Neuronal stem cell (in vitro differentiated cells): ENCODE results near the gene MSANTD3.

Experiments
- DNase-seq: peaks from one replicate; pipeline ENCODE4 v3.0.0-alpha.2; 2013; ENCODE audit warnings: low spot score
- H2AFZ ChIP-seq: one replicate; pipeline ENCODE4 v1.6.1; 2013; ENCODE audit warnings: mild to moderate bottlenecking, low read length, inconsistent platforms
- H2AK5ac ChIP-seq: 2 replicates; pipeline ENCODE4 v1.6.1; 2013; ENCODE audit warnings: low read depth, mild to moderate bottlenecking, inconsistent platforms, low read length, moderate library complexity, mixed read lengths
- H2BK120ac ChIP-seq: 2 replicates; pipeline ENCODE4 v1.6.1; 2013; ENCODE audit warnings: low read depth, mild to moderate bottlenecking, inconsistent platforms, low read length, moderate library complexity, mixed read lengths
- H2BK12ac ChIP-seq: one replicate; pipeline ENCODE4 v1.6.1; 2013; ENCODE audit warnings: low read length, inconsistent platforms
- H2BK15ac ChIP-seq: 2 replicates; pipeline ENCODE4 v1.6.1; 2013; ENCODE audit warnings: mild to moderate bottlenecking, low read length, inconsistent platforms, mixed read lengths
- H2BK5ac ChIP-seq: one replicate; pipeline ENCODE4 v1.6.1; 2013; ENCODE audit warnings: inconsistent platforms, mild to moderate bottlenecking, low read length, moderate library complexity
- H3K14ac ChIP-seq: one replicate; pipeline ENCODE4 v1.6.1; 2013; ENCODE audit warnings: low read length, inconsistent platforms
- H3K18ac ChIP-seq: 2 replicates; pipeline ENCODE4 v1.6.1; 2013; ENCODE audit warnings: low read length, inconsistent platforms
- H3K23ac ChIP-seq: 2 replicates; pipeline ENCODE4 v1.6.1; 2013; ENCODE audit warnings: low read depth, mild to moderate bottlenecking, mixed read lengths, low read length, inconsistent platforms; ENCODE audit not compliant: poor library complexity
- H3K27ac ChIP-seq: replicated peaks from 3 replicates; pipeline ENCODE4 v1.5.1; 2013; ENCODE audit warnings: low read length, inconsistent platforms
- H3K27me3 ChIP-seq, 3 experiments: 2 replicates each; pipeline ENCODE4 v1.6.1; 2013; ENCODE audit warnings: low read length in 3 of 3, mild to moderate bottlenecking in 2 of 3, inconsistent platforms in 1 of 3, low read depth in 1 of 3, mixed read lengths in 1 of 3, moderate library complexity in 1 of 3; ENCODE audit not compliant: control insufficient read depth in 3 of 3, insufficient read depth in 3 of 3
- H3K36me3 ChIP-seq, 2 donors: replicated peaks in 1 of 2; 2 replicates each; pipeline ENCODE4 v1.6.1; 2013; ENCODE audit warnings: low read length in 2 of 2; ENCODE audit not compliant: control insufficient read depth in 2 of 2, insufficient read depth in 2 of 2
- H3K4ac ChIP-seq: 2 replicates; pipeline ENCODE4 v1.6.1; 2013; ENCODE audit warnings: inconsistent platforms, mild to moderate bottlenecking, low read length, moderate library complexity
- H3K4me1 ChIP-seq, 2 donors: 1 replicate in 1 of 2; 2 replicates in 1 of 2; pipeline ENCODE4 v1.6.1; 2013; ENCODE audit warnings: low read length in 2 of 2, low read depth in 1 of 2; ENCODE audit not compliant: control insufficient read depth in 2 of 2, insufficient read depth in 1 of 2
- H3K4me2 ChIP-seq: one replicate; pipeline ENCODE4 v1.6.1; 2013; ENCODE audit warnings: mild to moderate bottlenecking, low read length, inconsistent platforms; ENCODE audit not compliant: insufficient read depth, poor library complexity, severe bottlenecking
- H3K4me3 ChIP-seq, 2 donors: 2 replicates each; pipeline ENCODE4 v1.5.1; 2013; ENCODE audit warnings: low read length in 2 of 2, mild to moderate bottlenecking in 2 of 2, inconsistent platforms in 1 of 2, moderate library complexity in 1 of 2
- H3K79me1 ChIP-seq: one replicate; pipeline ENCODE4 v1.6.1; 2013; ENCODE audit warnings: low read depth, mild to moderate bottlenecking, inconsistent platforms, low read length, moderate library complexity
- H3K9ac ChIP-seq: one replicate; pipeline ENCODE4 v1.6.1; 2013; ENCODE audit warnings: mild to moderate bottlenecking, low read depth, low read length, inconsistent platforms; ENCODE audit not compliant: poor library complexity
- H3K9me3 ChIP-seq, 2 donors: replicated peaks in 1 of 2; 2 replicates each; pipeline versions ENCODE3 to v1.6.1; 2013; ENCODE audit warnings: low read length in 2 of 2, mild to moderate bottlenecking in 2 of 2, inconsistent platforms in 1 of 2, low read depth in 1 of 2, mixed read lengths in 1 of 2, moderate library complexity in 1 of 2; ENCODE audit not compliant: control insufficient read depth in 2 of 2, insufficient read depth in 1 of 2
- H4K8ac ChIP-seq: one replicate; pipeline ENCODE4 v1.6.1; 2013; ENCODE audit warnings: low read depth, mild to moderate bottlenecking, inconsistent platforms, low read length, moderate library complexity
- H4K91ac ChIP-seq: one replicate; pipeline ENCODE4 v1.6.1; 2013; ENCODE audit warnings: low read length, low read depth, mild to moderate bottlenecking, inconsistent platforms; ENCODE audit not compliant: poor library complexity
- WGBS, 2 donors: extraction: QIAGEN DNeasy Blood & Tissue Kit; methylation state at CpG; one replicate each; pipeline ENCODE4 v1.1.7; 2013; ENCODE audit warnings: missing lambda C conversion rate in 2 of 2, mixed read lengths in 1 of 2; ENCODE audit not compliant: insufficient read length in 2 of 2, insufficient replicate concordance in 1 of 2; ENCODE audit errors: extremely low coverage in 2 of 2; 5-methylcytosine and 5-hydroxymethylcytosine counted together

Gene MSANTD3

DNA sequence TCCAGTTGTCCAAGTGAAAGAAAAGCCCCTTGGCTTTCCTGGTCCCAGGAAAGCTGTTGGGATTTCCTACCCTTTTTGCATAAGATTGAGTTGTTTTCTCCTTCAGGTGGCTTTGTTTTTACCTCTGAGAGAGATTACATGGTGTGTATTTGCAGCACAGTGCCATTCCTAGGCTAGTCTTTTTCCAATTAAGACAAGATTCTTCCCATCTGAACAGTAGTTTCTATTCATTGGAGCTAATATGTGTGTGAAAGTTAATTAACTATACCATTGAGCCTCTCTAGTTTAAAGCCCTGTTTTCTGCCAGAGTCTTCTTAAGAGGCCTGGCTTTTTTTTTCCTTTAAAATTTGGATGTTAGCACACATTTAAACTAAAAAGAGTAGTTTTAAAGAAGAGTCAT is 20.1 kb downstream of the MSANTD3 start:
- H3K27me3 ChIP-seq = peaks cover 0 to 3% (median 0%) of the 10 kb centered on the region in 3 experiments
- H2BK120ac ChIP-seq = no peak overlapping the region
- no peak overlapping the region for H3K4me3 ChIP-seq
- H4K8ac ChIP-seq = no peak overlapping the region
- no peak overlapping the region for H3K14ac ChIP-seq
- H3K4me1 ChIP-seq = peaks cover 0 to 4% of the 10 kb centered on the region in 2 donors
- H2AFZ ChIP-seq = no peak overlapping the region
- H3K9ac ChIP-seq = no peak overlapping the region
- no peak overlapping the region for H3K27ac ChIP-seq
- H2BK12ac ChIP-seq = no peak overlapping the region
- peaks cover 2% of the 10 kb centered on the region for H3K79me1 ChIP-seq
- DNase-seq = no peak
- H4K91ac ChIP-seq = no peak overlapping the region
- no peak overlapping the region for H3K18ac ChIP-seq
- no peak overlapping the region for H2BK5ac ChIP-seq
- peaks cover 23 to 96% of the 10 kb centered on the region in 2 donors for H3K36me3 ChIP-seq
- H3K23ac ChIP-seq = no peak overlapping the region
- no peak overlapping the region for H3K4ac ChIP-seq
- H2BK15ac ChIP-seq = no peak overlapping the region
- no peak overlapping the region for H2AK5ac ChIP-seq
- no peak overlapping the region for H3K4me2 ChIP-seq
- peaks cover 0 to 5% of the 10 kb centered on the region in 2 donors for H3K9me3 ChIP-seq

DNA sequence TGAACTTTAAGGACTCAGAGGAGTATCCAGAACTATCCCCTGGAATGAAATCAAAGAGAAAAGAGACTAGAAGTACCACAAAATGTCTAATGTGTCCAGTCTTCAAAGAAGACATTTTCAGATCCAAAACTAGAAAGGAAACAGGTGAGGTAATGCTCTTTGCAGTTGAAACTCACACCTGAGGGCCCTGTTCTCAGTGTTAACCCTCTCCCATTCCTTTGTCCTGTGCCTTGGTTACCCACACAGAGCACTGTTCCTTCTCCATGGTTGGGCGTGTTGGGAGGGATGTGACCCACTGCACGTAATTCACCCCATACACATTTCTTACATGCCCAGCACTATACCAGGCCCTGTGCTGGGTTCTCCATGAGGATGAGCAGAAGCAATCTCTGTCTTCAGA is 21.3 kb downstream of the MSANTD3 start:
- H4K8ac ChIP-seq = no peak overlapping the region
- H3K27me3 ChIP-seq = peaks cover 0 to 3% (median 0%) of the 10 kb centered on the region in 3 experiments
- no peak overlapping the region for H3K18ac ChIP-seq
- no peak overlapping the region for H2BK5ac ChIP-seq
- no peak overlapping the region for H2BK120ac ChIP-seq
- DNase-seq = no peak
- H3K4me3 ChIP-seq = no peak overlapping the region
- no peak overlapping the region for H2AFZ ChIP-seq
- H3K4ac ChIP-seq = no peak overlapping the region
- no peak overlapping the region for H2BK12ac ChIP-seq
- WGBS, 2 donors = no CpG with 5 or more reads among the region's 2 CpGs
- peaks cover 26 to 96% of the 10 kb centered on the region in 2 donors for H3K36me3 ChIP-seq
- no peak overlapping the region for H3K23ac ChIP-seq
- H3K9ac ChIP-seq = no peak overlapping the region
- H3K9me3 ChIP-seq = peaks cover 0 to 17% of the 10 kb centered on the region in 2 donors
- peaks cover 0 to 4% of the 10 kb centered on the region in 2 donors for H3K4me1 ChIP-seq
- peaks cover 2% of the 10 kb centered on the region for H3K79me1 ChIP-seq
- no peak overlapping the region for H2AK5ac ChIP-seq
- H3K14ac ChIP-seq = no peak overlapping the region
- no peak overlapping the region for H4K91ac ChIP-seq
- no peak overlapping the region for H2BK15ac ChIP-seq
- H3K4me2 ChIP-seq = no peak overlapping the region
- no peak overlapping the region for H3K27ac ChIP-seq

DNA sequence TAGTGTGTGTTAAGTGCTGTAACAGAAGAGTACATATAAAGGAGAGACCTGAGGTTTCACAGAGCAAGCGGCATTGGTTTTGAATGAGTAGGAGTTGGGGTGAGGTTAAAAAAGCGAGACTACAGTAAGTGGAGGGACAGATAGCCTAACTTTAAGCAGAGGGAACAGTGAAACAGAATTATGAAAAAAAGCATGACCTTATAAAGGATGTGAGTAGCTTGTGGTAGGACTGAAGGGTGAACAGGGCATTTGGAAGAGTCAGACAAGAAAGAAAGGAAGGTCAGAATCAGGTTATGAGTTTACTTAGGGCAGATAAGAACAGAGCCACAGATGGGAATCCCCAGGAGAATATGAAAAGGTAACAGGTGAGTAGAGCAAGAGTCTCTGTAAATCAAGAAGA is 22.5 kb downstream of the MSANTD3 start:
- H4K91ac ChIP-seq = no peak overlapping the region
- H2BK15ac ChIP-seq = no peak overlapping the region
- DNase-seq = no peak
- H2AFZ ChIP-seq = no peak overlapping the region
- H3K18ac ChIP-seq = no peak overlapping the region
- no peak overlapping the region for H3K23ac ChIP-seq
- peaks cover 0 to under 1% (median 0%) of the 10 kb centered on the region in 3 experiments for H3K27me3 ChIP-seq
- H3K27ac ChIP-seq = no peak overlapping the region
- no peak overlapping the region for H4K8ac ChIP-seq
- no peak overlapping the region for H2BK5ac ChIP-seq
- no peak overlapping the region for H3K4me3 ChIP-seq
- H3K36me3 ChIP-seq = peaks cover 25 to 96% of the 10 kb centered on the region in 2 donors
- H2AK5ac ChIP-seq = no peak overlapping the region
- H3K4me2 ChIP-seq = no peak overlapping the region
- H3K14ac ChIP-seq = no peak overlapping the region
- H3K79me1 ChIP-seq = peaks cover 2% of the 10 kb centered on the region
- H3K9me3 ChIP-seq = peaks cover 0 to 25% of the 10 kb centered on the region in 2 donors
- H3K9ac ChIP-seq = no peak overlapping the region
- no peak overlapping the region for H3K4ac ChIP-seq
- H2BK120ac ChIP-seq = no peak overlapping the region
- no peak overlapping the region for H2BK12ac ChIP-seq
- peaks cover 0 to 2% of the 10 kb centered on the region in 2 donors for H3K4me1 ChIP-seq
- no CpG with 5 or more reads among the region's 2 CpGs for WGBS, 2 donors

DNA sequence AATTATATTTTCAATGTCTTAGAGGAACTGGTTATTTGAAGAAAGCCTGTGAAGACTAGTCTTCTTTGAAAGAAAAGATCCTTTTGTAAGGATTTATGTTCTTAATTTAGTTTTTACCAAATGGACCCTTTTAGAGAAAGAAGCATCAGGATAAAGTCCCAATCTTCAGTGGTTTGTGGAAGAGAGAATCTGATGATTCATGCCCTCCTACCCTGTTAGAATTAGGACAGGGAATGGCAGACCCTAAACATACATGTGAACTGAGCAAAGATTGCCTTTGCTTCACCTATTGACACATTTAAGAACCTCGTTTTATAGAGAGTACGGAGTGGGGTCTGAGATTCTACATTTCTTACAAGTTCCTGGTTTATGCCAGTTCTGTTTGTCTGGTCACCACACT is 26.0 kb downstream of the MSANTD3 start:
- H2BK120ac ChIP-seq = no peak overlapping the region
- no peaks in the 10 kb centered on the region for H3K79me1 ChIP-seq
- DNase-seq = no peak
- H2BK12ac ChIP-seq = no peak overlapping the region
- no peak overlapping the region for H3K4me3 ChIP-seq
- H3K27me3 ChIP-seq = no peaks in the 10 kb centered on the region
- H3K9me3 ChIP-seq = peaks cover 0 to 25% of the 10 kb centered on the region in 2 donors
- peaks cover 24 to 71% of the 10 kb centered on the region in 2 donors for H3K36me3 ChIP-seq
- no peak overlapping the region for H3K4ac ChIP-seq
- no peak overlapping the region for H2AFZ ChIP-seq
- no peak overlapping the region for H3K14ac ChIP-seq
- H2BK15ac ChIP-seq = no peak overlapping the region
- H3K23ac ChIP-seq = no peak overlapping the region
- H3K4me2 ChIP-seq = no peak overlapping the region
- H2BK5ac ChIP-seq = no peak overlapping the region
- WGBS, 2 donors = no CpG with 5 or more reads among the region's 2 CpGs
- H3K9ac ChIP-seq = no peak overlapping the region
- no peak overlapping the region for H3K18ac ChIP-seq
- no peak overlapping the region for H4K91ac ChIP-seq
- H4K8ac ChIP-seq = no peak overlapping the region
- no peaks in the 10 kb centered on the region for H3K4me1 ChIP-seq
- H3K27ac ChIP-seq = no peak overlapping the region
- H2AK5ac ChIP-seq = no peak overlapping the region
